Measurements from ENCODE around the gene SLC25A33. TPM values are rescaled to one million over a fixed set of nuclear protein-coding genes. Genes with fewer than 3 reads are reported as not detected.

Gene SLC25A33
- total and polyA plus RNA-seq, 2 donors = 2.8 to 3.7 TPM

GRCh38 chr1:9603766-9604753 lies 64.8 kb downstream of the SLC25A33 start:
- 81% methylated on average over 42 of the region's 42 CpGs for WGBS
- Histone ChIP-seq H3K36me3 (ENCODE audit: insufficient read depth) (no peaks in the 10 kb centered on the region), H3K27ac (ENCODE audit: low read depth) (no peak overlapping the region), H3K4me3 (ENCODE audit: low read depth, low read length) (no peak overlapping the region), H3K4me1 (ENCODE audit: insufficient read depth) (no peaks in the 10 kb centered on the region)
- DNase-seq (ENCODE audit: extremely low spot score) = no peak

GRCh38 chr1:9604836-9605235 lies 65.6 kb downstream of the SLC25A33 start:
- Histone ChIP-seq H3K4me3 (ENCODE audit: low read depth, low read length) (no peak overlapping the region), H3K36me3 (ENCODE audit: insufficient read depth) (peaks cover 2% of the 10 kb centered on the region), H3K27ac (ENCODE audit: low read depth) (no peak overlapping the region), H3K4me1 (ENCODE audit: insufficient read depth) (no peaks in the 10 kb centered on the region)
- 92% methylated on average over 15 of the region's 15 CpGs for WGBS
- no peak for DNase-seq (ENCODE audit: extremely low spot score)

GRCh38 chr1:9605946-9606455 lies 66.7 kb downstream of the SLC25A33 start:
- DNase-seq (ENCODE audit: extremely low spot score) = no peak
- no peaks in the 10 kb centered on the region for H3K4me1 ChIP-seq (ENCODE audit: insufficient read depth)
- H3K27ac ChIP-seq (ENCODE audit: low read depth) = no peak overlapping the region
- WGBS = 98% methylated on average over 14 of the region's 14 CpGs
- H3K36me3 ChIP-seq (ENCODE audit: insufficient read depth) = peaks cover 2% of the 10 kb centered on the region
- no peak overlapping the region for H3K4me3 ChIP-seq (ENCODE audit: low read depth, low read length)

GRCh38 chr1:9606458-9606857 lies 67.2 kb downstream of the SLC25A33 start:
- 93% methylated on average over 21 of the region's 21 CpGs for WGBS
- H3K4me1 ChIP-seq (ENCODE audit: insufficient read depth) = no peaks in the 10 kb centered on the region
- H3K27ac ChIP-seq (ENCODE audit: low read depth) = no peak overlapping the region
- DNase-seq (ENCODE audit: extremely low spot score) = no peak
- H3K4me3 ChIP-seq (ENCODE audit: low read depth, low read length) = no peak overlapping the region
- H3K36me3 ChIP-seq (ENCODE audit: insufficient read depth) = peaks cover 2% of the 10 kb centered on the region

- H3K4me1 ChIP-seq (ENCODE audit: insufficient read depth) = no peaks in the 10 kb centered on the region
- H3K4me3 ChIP-seq (ENCODE audit: low read depth, low read length) = no peak overlapping the region
- no peak for DNase-seq (ENCODE audit: extremely low spot score)
- WGBS = 77% methylated on average over 10 of the region's 10 CpGs
- peaks cover 2% of the 10 kb centered on the region for H3K36me3 ChIP-seq (ENCODE audit: insufficient read depth)
- no peak overlapping the region for H3K27ac ChIP-seq (ENCODE audit: low read depth)
These were observed 67.7 kb downstream of the SLC25A33 start for GRCh38 chr1:9606948-9607347.

- 91% methylated on average over 19 of the region's 19 CpGs for WGBS
- Histone ChIP-seq H3K4me1 (ENCODE audit: insufficient read depth) (no peaks in the 10 kb centered on the region), H3K27ac (ENCODE audit: low read depth) (no peak overlapping the region), H3K4me3 (ENCODE audit: low read depth, low read length) (no peak overlapping the region), H3K36me3 (ENCODE audit: insufficient read depth) (peaks cover 2% of the 10 kb centered on the region)
- no peak for DNase-seq (ENCODE audit: extremely low spot score)
These were observed 68.1 kb downstream of the SLC25A33 start for GRCh38 chr1:9607352-9607751.

GRCh38 chr1:9609998-9610397 lies 70.7 kb downstream of the SLC25A33 start:
- no peak for DNase-seq (ENCODE audit: extremely low spot score)

GRCh38 chr1:9610548-9610947 lies 71.3 kb downstream of the SLC25A33 start:
- no peak overlapping the region for H3K4me3 ChIP-seq (ENCODE audit: low read depth, low read length)
- peaks cover 2% of the 10 kb centered on the region for H3K36me3 ChIP-seq (ENCODE audit: insufficient read depth)
- no peak for DNase-seq (ENCODE audit: extremely low spot score)
- no peak overlapping the region for H3K27ac ChIP-seq (ENCODE audit: low read depth)
- 92% methylated on average over 25 of the region's 25 CpGs for WGBS
- H3K4me1 ChIP-seq (ENCODE audit: insufficient read depth) = no peaks in the 10 kb centered on the region

More at GRCh38 chr1:9609998-9610397, 70.7 kb downstream of the SLC25A33 start:
- H3K4me1 ChIP-seq (ENCODE audit: insufficient read depth) = no peaks in the 10 kb centered on the region
- WGBS = 88% methylated on average over 5 of the region's 5 CpGs
- H3K36me3 ChIP-seq (ENCODE audit: insufficient read depth) = peaks cover 2% of the 10 kb centered on the region
- no peak overlapping the region for H3K27ac ChIP-seq (ENCODE audit: low read depth)
- H3K4me3 ChIP-seq (ENCODE audit: low read depth, low read length) = no peak overlapping the region

- Histone ChIP-seq H3K4me3 (ENCODE audit: low read depth, low read length) (no peak overlapping the region), H3K27ac (ENCODE audit: low read depth) (no peak overlapping the region), H3K4me1 (ENCODE audit: insufficient read depth) (no peaks in the 10 kb centered on the region), H3K36me3 (ENCODE audit: insufficient read depth) (peaks cover 2% of the 10 kb centered on the region)
- WGBS = 85% methylated on average over 13 of the region's 13 CpGs
- no peak for DNase-seq (ENCODE audit: extremely low spot score)
These were observed 72.5 kb downstream of the SLC25A33 start for GRCh38 chr1:9611716-9612115.

GRCh38 chr1:9612162-9612845 lies 73.0 kb downstream of the SLC25A33 start:
- Histone ChIP-seq H3K4me3 (ENCODE audit: low read depth, low read length) (no peak overlapping the region), H3K27ac (ENCODE audit: low read depth) (no peak overlapping the region), H3K36me3 (ENCODE audit: insufficient read depth) (peaks cover 2% of the 10 kb centered on the region), H3K4me1 (ENCODE audit: insufficient read depth) (no peaks in the 10 kb centered on the region)
- WGBS = 90% methylated on average over 11 of the region's 11 CpGs
- DNase-seq (ENCODE audit: extremely low spot score) = no peak

- H3K36me3 ChIP-seq (ENCODE audit: insufficient read depth) = peaks cover 2% of the 10 kb centered on the region
- H3K4me3 ChIP-seq (ENCODE audit: low read depth, low read length) = no peak overlapping the region
- 93% methylated on average over 20 of the region's 20 CpGs for WGBS
- no peak overlapping the region for H3K27ac ChIP-seq (ENCODE audit: low read depth)
- no peak for DNase-seq (ENCODE audit: extremely low spot score)
- H3K4me1 ChIP-seq (ENCODE audit: insufficient read depth) = no peaks in the 10 kb centered on the region
These were observed 73.8 kb downstream of the SLC25A33 start for GRCh38 chr1:9612871-9613624.

- Histone ChIP-seq H3K4me3 (ENCODE audit: low read depth, low read length) (no peak overlapping the region), H3K36me3 (ENCODE audit: insufficient read depth) (peaks cover 2% of the 10 kb centered on the region), H3K4me1 (ENCODE audit: insufficient read depth) (no peaks in the 10 kb centered on the region), H3K27ac (ENCODE audit: low read depth) (no peak overlapping the region)
- DNase-seq (ENCODE audit: extremely low spot score) = no peak
- 87% methylated on average over 17 of the region's 17 CpGs for WGBS
These were observed 74.5 kb downstream of the SLC25A33 start for GRCh38 chr1:9613625-9614299.
